Measurements from ENCODE around the gene SMIM38.

SMIM38 gene

DNA sequence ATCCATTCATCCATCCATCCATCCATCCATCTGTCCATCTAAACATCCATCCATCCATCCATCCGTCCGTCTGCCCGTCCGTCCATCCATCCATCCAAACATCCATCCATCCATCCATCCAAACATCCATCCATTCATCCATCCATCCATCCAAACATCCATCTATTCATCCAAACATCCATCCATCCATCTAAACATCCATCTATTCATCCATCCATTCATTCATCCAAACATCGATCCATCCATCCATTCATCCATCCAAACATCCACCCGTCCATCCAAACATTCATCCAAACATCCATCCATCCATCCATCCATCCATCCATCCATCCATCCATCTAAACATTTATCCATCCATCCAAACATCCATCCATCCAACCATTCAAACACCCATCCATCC lies 45.3 kb upstream of the SMIM38 start:
- TF ChIP-seq, protein P1, sequence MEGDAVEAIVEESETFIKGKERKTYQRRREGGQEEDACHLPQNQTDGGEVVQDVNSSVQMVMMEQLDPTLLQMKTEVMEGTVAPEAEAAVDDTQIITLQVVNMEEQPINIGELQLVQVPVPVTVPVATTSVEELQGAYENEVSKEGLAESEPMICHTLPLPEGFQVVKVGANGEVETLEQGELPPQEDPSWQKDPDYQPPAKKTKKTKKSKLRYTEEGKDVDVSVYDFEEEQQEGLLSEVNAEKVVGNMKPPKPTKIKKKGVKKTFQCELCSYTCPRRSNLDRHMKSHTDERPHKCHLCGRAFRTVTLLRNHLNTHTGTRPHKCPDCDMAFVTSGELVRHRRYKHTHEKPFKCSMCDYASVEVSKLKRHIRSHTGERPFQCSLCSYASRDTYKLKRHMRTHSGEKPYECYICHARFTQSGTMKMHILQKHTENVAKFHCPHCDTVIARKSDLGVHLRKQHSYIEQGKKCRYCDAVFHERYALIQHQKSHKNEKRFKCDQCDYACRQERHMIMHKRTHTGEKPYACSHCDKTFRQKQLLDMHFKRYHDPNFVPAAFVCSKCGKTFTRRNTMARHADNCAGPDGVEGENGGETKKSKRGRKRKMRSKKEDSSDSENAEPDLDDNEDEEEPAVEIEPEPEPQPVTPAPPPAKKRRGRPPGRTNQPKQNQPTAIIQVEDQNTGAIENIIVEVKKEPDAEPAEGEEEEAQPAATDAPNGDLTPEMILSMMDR (IDR thresholded peaks at IDR 0.05; ENCODE audit: low read depth, low read length, missing control alignments), result no peak
- DNase-seq (ENCODE audit: low read depth), result no peak
- in situ Hi-C loops (cut with HindIII; ENCODE audit: low sequenced_read_pairs), result no loop called here
- H3K4me3 ChIP-seq (ENCODE audit: low read depth, low read length), result no peak overlapping the region

DNA sequence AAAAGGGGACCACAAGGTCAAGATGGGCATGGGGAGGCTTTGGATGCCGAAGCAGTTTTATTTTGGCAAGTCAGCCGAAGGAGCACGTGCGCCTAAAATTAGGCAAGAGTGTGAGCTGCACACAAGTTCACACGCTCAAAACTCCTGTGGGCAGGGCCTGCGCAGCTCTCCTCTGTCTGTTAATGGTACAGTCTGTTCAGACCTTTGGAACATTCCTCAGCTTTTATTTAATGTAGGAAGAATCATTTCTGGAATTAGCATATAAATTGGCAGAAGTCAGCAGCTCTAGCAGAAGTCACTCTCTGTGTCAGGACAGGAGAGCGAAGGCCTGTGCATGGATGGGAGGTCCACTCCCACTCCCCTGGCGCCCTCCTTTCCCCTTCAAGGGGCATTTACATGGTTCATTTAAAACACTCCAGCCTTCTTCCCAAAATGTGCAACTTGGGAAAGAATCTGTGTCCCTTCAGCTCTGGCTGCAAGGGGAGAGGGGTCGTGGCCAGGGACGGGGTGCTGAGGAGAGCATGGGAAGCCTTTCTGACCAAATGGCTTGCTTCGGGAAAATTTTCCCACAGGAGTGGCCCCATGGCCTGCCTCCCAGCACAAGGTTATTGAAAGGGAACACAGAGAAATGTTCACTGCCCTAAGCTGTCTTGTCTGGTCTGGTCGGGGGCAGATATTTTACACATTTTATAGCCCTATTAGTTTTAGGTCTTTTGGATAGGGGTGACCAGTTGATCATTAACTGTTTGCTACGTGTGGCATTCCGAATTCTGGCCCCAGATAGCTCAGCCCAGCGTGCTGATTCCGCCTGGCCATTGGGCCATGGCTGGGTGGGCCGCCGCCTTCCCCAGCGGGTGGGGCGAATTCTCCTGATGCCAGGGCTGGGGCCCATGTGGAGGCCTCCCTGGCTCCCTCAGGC lies 43.9 kb upstream of the SMIM38 start:
- DNase-seq (ENCODE audit: low read depth), result no peak
- TF ChIP-seq, protein P1 (IDR thresholded peaks at IDR 0.05; ENCODE audit: low read depth, low read length, missing control alignments), result no peak
- in situ Hi-C loops (cut with HindIII; ENCODE audit: low sequenced_read_pairs), result no loop called here
- no peak overlapping the region for H3K4me3 ChIP-seq (ENCODE audit: low read depth, low read length)

DNA sequence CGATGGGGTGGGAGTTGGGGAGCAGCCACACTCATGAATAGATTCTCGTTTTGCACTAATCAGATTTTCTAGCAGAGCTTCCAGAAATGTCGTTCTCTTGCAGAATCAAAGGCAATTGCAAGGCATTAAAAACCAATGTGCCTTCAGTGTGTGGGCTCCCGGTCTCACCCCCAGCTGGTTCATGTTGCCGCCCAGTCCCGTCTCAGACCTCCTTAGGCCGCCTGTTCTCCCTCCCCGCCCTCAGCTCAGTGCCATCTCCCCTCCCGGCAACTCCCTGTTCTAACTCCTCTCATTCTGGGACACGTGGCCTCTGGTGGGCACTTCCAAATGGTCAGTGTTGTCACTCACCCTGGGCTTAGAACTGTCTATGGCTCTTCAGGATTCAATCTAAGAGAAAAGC lies 42.5 kb upstream of the SMIM38 start:
- no peak for DNase-seq (ENCODE audit: low read depth)
- TF ChIP-seq, protein P1 (IDR thresholded peaks at IDR 0.05; ENCODE audit: low read depth, low read length, missing control alignments), result no peak
- in situ Hi-C loops (cut with HindIII; ENCODE audit: low sequenced_read_pairs), result no loop called here
- H3K4me3 ChIP-seq (ENCODE audit: low read depth, low read length), result no peak overlapping the region

DNA sequence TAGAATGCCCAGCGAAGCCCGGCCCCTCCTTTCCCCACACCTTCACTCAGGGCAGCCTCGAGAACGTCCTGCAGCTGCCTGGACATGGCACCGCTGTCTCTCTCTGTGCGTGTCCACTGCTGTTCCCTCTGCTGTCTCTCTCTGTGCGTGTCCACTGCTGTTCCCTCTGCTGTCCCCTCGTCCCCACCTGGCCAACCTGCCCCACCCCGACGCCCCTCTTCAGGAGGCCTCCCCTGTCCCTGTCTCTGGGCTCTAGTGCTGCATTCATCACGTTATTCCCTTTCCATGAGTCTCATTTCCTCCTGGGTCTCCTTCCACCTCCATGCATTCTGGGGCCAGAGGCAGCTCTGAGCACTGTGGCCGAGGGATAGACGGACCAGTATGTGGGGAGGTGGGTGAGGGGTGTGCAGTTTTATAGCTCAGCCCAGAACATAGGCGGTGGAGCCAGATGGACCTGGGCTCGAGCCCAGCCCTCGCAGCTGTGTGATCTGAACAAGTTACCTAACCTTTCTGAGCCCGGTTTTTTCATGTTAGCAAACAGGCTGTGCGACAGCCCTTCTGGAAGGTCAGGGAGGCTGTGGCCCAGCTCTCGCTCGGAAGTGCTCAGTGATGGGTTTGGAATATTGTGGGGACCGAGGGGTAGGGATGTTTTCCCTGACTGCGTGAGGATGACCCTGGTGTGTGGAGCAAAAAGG lies 41.9 kb upstream of the SMIM38 start:
- no peak for DNase-seq (ENCODE audit: low read depth)
- TF ChIP-seq, protein P1 (IDR thresholded peaks at IDR 0.05; ENCODE audit: low read depth, low read length, missing control alignments), result no peak
- in situ Hi-C loops (cut with HindIII; ENCODE audit: low sequenced_read_pairs), result no loop called here
- no peak overlapping the region for H3K4me3 ChIP-seq (ENCODE audit: low read depth, low read length)

DNA sequence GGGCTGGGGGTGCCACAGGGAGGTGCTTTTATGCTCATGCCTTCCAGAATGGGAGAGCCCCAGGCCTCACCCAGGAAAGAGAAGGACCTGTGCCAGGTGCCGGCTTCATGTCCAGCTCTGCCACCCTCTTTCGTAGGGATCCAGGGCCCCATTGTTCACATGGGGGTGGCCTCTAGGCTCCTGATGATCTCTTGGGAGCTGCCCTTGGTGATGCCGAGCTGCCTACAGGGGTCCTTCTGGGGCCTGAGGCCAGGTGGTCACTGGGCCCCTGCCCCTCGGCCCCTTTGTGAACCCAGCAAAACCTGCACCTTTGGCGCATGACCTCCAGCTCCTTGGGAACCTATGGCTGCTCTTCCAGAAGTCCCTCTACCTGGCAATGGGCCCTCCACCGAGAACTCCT lies 41.4 kb upstream of the SMIM38 start:
- DNase-seq (ENCODE audit: low read depth), result no peak
- TF ChIP-seq, protein P1 (IDR thresholded peaks at IDR 0.05; ENCODE audit: low read depth, low read length, missing control alignments), result no peak
- in situ Hi-C loops (cut with HindIII; ENCODE audit: low sequenced_read_pairs), result no loop called here
- no peak overlapping the region for H3K4me3 ChIP-seq (ENCODE audit: low read depth, low read length)

DNA sequence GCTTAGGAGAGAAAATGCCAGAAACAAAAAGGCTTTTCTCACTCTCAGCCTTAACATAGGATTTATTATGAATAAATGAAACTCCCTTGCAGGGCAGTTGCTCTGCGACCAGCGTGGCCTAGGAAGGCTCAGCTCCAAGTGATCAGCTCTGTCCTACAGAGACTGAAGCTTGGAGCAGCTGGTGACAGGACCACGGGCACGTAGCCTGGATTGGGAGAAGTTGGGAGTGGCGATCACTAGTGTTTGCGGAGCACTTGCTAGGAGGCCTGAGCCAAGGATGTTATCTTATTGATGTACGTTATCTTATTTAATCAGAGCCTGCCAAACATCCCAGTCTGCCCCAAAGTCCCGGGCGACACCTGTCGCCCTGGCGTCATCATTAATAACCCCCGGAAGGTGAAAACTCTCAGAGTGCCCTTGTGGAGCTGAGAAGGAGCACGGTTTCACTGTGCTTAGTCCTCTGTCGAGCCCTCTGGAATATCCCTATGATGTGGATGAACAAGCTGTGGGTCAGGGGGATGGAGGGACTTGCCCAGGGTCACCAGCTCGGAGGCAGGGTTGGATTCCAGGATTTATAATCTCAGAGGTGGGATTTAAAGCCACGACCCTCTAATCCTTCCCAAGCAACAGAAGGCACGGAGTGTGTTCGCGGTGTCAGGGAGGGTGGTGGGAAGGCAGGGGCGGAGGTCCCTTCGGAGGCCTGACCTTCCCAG lies 40.8 kb upstream of the SMIM38 start:
- H3K4me3 ChIP-seq (ENCODE audit: low read depth, low read length), result no peak overlapping the region
- in situ Hi-C loops (cut with HindIII; ENCODE audit: low sequenced_read_pairs), result no loop called here
- TF ChIP-seq, protein P1 (IDR thresholded peaks at IDR 0.05; ENCODE audit: low read depth, low read length, missing control alignments), result no peak
- no peak for DNase-seq (ENCODE audit: low read depth)

Measured in astrocyte of the cerebellum (primary cell).